SKM-1 (cell line): Measurements from ENCODE around the gene COL20A1.

Experiments
- DNase-seq: peaks from one replicate; lab custom pipeline; 2025; ENCODE audit not compliant: unreplicated experiment; lab: John Stamatoyannopoulos, UW

COL20A1 gene

DNA sequence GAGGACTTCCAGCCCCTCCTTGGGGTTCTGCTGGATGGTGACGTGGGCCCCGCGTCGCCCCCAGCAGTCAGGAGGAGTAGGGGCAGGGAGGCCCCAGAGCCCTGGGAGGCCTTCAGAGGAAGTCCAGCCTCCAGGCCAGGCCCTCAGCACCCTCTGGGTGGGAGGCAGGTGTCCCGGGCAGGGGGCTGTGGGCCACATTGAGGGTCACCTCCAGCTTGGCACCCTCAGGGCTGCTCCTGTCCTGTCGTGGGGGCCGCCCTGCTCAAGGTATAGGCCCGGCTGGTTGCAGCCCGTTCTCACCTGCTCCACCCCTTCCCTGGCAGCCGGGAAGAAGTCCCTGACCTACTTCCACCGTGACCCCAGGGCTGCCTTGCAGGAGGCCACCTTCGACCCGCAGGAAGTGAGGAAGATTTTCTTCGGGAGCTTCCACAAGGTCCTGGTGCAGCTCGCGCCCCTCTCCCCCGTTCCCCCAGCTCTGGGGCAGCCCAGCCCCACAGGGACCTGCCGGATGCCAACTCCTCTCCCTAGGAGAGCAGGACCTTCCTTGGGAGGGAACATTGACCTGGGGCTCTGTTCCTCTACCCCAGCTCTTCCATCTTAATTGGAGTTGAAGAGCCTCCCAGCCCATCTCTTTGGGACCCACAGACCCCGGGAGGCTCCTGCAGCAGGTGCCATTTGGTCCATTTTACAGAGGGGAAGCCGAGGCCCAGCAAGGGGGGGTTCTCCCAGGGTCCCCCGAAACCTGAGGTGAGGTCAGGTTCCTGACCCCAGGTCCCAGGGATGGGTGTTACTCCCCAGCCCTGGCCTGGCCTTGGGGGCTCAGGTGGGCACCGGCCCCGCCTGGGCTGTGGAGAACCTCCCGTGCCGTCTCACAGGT, 26.4 kb downstream of the COL20A1 start:
- DNase-seq, result no peak

- DNase-seq, result no peak
These were observed 27.1 kb downstream of the COL20A1 start for GRCh38 chr20:63320041-63320511.

- no peak for DNase-seq
These were observed 27.7 kb downstream of the COL20A1 start for GRCh38 chr20:63320616-63321147.

- DNase-seq, result no peak
These were observed 28.3 kb downstream of the COL20A1 start for GRCh38 chr20:63321148-63321831.

DNA sequence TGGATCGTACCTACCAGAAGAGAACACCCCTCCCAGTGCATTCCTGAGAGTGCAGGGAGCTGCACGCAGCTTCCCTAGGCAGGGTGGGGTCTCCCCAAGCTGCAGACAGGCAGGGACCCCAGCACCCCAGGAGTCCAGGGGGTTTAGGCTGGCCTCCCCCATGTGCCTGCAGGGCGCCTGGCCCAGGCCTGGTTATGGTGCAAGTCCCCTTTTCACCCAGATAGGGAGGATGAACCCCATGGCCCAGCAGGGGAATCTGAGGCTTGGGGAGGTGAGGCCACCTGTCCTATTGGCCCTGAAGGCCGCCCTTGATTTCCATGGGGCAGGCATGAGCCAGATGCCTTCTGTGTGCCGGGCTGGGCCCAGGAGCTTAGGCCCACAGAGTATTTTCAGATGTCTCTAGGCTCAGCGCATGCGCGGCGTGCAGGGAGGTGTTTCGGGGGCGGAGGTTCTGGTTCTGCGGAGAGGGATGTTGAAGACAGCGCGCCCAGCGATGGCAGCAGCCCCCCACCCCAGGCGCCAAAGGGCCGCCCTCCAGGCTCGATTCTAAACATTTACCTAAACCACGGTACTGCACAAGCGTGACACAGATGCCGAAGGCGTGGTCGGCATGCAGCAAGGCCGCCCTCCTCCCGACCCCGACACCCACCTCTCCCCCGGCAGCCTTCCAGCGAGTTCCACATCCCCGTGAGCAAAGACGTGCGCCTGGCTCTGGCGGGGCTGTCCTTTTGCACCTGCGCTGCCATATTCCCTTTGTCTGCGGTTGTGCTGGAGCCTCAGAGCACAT, 29.4 kb downstream of the COL20A1 start:
- DNase-seq, result no peak

DNA sequence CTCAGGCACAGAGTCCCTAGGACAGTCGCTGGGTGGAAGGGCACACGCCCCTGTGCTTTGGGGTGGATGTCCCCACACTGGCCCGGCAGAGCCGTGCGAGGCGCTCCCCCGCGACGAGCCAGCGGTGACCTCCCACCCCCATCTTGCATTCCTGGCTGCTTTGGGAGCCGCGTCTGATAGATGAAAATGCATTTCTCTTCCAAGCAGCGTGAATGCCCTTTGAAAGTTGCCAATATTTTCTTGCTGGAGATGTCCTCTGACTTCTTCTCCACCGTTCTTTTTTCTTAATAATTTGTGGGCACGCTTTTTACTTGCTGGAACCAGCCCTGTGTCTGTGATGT, 29.9 kb downstream of the COL20A1 start:
- DNase-seq, result no peak

DNA sequence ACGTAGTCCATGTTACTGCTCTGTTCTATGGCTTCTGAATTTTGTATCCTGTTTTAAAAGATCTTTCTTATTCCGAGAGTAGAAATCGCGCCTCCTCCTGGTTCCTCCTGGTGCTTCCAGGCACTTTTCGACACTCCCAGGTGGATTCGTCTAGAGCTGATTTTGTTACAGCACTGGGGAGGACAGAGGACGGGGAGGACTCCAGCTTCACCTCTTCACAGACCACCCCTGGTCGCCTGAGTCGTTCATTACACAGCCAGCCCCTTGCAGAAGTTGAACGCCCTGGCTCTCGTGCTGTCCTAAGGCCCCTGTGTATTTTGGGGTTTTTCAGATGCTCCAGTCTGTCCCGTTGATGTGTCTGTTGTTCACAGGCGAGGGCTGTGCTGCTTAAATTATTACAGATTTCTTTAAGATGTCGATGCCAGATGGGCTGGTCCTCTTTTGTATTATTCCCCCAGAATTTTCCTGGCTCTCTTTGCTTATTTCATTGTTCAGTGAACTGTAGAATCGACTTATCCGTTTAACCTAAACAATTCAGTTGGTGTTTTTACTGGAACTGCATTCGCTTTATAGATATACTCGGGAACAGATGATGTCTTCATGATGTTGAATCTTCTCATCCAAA, 30.5 kb downstream of the COL20A1 start:
- DNase-seq, result no peak

DNA sequence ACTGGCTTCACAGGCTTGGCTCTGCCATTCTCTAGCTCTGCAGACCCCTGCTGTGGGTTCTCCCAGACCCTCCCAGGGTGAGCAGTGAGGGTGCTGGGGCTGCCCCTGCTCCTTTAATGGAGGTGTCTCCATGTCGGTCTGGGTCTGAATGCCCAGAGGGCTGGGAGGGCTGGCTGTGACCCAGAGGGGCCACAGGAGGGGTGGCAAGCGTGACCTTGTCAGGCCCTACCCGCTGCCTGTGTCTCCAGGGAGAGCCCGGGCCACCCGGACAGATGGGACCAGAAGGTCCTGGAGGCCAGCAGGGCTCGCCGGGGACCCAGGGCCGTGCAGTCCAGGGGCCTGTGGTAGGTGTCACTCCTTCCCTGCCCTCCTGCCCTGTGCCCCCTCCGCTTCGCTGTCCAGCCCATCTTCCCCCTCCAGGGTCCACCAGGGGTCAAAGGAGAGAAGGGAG, 32.1 kb downstream of the COL20A1 start:
- DNase-seq, result no peak

- DNase-seq, result no peak
These were observed 32.7 kb downstream of the COL20A1 start for GRCh38 chr20:63325554-63326313.

DNA sequence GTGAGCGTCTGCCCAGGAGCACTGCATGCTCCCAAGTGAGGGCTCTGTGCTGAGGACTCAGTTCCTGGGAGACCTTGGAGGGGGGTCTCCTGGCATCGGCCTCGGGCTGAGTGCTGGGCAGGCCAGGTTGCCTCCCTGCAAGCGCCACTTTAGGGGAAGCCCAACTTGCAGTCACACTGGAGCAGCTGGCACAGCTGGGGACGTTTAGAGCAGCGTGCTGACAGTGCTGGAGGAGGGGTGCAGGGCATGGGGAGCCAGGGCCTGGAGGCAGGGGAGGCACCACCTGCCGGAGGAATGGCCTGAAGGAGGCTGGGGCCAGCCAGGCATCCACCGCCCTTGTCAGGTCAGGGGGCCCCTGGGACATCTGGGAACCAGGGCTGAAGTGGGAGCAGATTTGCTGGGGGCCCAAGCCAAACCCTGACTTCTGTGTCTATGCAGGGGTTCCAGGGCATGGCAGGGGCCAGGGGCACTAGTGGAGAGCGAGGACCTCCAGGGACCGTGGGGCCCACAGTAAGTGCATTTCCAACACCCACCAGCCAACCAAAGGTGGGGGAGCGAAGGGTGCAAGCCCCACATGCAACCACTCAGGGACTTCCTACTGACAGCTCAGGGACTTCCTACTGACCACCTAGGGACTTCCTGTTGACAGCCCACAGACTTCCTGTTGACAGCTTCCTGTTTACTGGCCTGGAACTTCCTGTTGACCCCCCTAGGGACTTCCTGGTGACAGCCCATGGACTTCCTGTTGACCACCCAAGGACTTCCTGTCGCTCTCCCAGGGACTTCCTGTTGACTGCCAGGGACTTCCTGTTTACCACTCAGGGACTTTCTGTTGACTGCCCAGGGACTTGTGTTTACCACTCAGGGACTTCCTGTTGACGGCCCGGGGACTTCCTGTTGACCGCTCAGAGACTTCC, 33.6 kb downstream of the COL20A1 start:
- DNase-seq, result no peak

DNA sequence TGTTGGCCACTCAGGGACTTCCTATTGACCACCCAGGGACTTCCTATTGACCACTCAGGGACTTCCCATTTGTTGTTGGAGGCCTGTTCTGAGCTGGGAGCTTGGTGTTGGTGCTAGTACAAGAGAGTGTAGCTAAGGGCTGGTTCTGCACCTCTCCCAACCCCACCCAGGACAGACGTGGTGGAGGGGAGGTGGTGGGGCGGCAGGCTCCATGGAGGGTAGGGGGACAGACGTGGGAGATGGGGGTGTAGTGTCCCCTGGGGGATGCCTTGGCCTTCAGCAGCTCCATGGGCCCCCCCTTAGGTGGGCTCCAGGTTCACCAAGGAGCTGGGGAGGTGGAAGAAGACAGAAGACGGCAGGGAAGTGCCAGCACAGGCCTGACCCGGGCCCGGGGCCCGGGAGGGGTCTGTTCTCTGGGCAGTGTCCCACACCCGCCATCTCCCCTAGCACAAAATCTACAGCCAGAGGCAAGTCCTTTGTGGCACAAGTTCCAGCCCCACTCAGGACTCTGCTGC, 34.3 kb downstream of the COL20A1 start:
- no peak for DNase-seq

- DNase-seq, result no peak
These were observed 35.2 kb downstream of the COL20A1 start for GRCh38 chr20:63328026-63328700.

DNA sequence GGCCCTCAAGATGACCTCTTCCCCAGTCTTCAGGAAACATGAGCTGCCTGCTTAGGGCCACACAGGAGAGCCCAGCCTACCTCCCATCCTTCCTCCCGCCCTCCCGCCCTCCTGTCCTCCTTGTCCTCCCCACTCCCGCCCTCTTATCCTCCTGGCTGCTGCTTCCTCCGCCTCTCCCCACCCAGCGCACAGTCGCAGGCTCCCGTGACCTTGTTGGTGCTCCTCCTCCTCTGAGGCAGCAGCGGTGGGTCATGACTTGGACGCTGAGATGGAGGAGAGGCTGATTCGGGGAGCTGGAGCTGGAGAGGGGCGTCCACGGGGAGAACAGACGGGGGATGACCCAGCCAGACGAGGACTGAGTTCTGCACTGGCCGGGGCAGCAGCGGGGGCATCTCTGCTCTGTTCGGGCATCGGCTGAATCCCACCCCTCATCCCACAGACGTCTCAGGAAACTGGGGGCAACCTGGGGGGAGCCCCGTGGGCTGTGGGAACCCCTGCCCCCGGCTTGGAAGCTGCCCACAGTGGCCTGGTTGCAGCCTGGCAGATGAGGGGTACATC, 35.8 kb downstream of the COL20A1 start:
- DNase-seq, result no peak

- DNase-seq, result no peak
These were observed 36.5 kb downstream of the COL20A1 start for GRCh38 chr20:63329331-63330083.

GRCh38 chr20:63330084-63330760, 37.2 kb downstream of the COL20A1 start:
- DNase-seq, result no peak

DNA sequence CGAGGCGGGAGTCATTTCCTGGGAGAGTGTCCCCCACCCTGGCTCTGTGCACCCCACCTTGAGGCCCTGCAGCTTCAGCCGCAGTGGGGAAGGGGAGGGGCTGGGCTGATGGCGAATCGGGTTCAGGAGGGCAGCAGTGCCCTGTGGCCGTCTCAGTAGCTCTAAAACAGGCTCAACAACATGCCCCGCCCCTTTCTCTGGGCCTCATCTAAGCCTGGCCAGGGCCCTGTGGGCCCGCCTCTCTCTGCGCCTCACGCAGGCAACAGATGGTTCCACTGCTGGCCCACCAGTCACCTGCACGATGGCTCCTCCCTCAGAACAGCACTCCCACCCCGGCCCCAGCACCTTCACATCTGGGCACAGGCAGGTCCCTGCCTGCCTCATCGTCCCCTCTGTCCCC, 38.0 kb downstream of the COL20A1 start:
- DNase-seq, result no peak
